ENCODE measurements around the gene GPR50.

The GPR50 gene

GRCh38 chrX:151227627-151228026 lies 51.2 kb downstream of the GPR50 start:
- no peak for DNase-seq (ENCODE audit: low read depth)

GRCh38 chrX:151228935-151229334 lies 52.6 kb downstream of the GPR50 start:
- DNase-seq (ENCODE audit: low read depth) = no peak
